NCI-H1092 treated with DMSO at 0.1 percent for 48 hours (cell line): ENCODE results near the gene ACADL.
A peak's percentile ranks its signal among the peaks of the same experiment; 100 is the strongest.

Experiments used
- DNase-seq: peaks from one replicate; lab custom pipeline; 2025; lab: John Stamatoyannopoulos, UW

ACADL gene

GRCh38 chr2:210170446-210171303 is 54.6 kb downstream of the ACADL start:
- DNase-seq = peak; percentile 90

DNA sequence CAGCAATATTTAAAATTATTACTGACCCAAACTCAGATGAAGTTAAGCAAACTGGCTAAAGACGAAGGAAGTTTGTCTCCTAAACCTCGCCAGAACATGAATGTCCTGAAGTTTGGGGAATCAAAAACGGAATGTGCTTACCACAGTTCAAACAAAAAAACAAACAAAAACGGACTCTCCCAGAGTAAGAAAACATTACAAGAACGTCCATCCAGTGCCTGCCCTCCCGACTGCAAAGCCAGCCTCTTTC is 55.1 kb downstream of the ACADL start:
- no peak for DNase-seq

GRCh38 chr2:210169516-210170195 is 55.6 kb downstream of the ACADL start:
- DNase-seq = no peak

DNA sequence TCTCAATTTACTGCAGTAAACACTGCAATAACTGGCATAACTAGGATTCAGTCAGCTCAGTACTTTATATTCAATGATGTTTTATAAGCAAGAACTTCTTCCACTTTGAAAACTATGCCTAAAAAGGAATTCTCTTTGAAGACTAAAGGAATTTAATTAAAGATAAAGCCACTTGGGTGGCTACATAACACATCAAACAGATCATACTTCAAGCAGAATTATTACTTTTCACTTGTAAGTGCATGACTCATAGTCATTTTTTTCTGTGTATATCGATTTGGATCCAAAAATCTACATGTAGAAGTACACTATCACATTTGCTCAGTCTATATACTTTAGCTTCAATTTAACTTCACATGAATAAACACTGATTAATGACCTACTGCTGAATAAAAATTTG is 58.0 kb downstream of the ACADL start:
- no peak for DNase-seq

DNA sequence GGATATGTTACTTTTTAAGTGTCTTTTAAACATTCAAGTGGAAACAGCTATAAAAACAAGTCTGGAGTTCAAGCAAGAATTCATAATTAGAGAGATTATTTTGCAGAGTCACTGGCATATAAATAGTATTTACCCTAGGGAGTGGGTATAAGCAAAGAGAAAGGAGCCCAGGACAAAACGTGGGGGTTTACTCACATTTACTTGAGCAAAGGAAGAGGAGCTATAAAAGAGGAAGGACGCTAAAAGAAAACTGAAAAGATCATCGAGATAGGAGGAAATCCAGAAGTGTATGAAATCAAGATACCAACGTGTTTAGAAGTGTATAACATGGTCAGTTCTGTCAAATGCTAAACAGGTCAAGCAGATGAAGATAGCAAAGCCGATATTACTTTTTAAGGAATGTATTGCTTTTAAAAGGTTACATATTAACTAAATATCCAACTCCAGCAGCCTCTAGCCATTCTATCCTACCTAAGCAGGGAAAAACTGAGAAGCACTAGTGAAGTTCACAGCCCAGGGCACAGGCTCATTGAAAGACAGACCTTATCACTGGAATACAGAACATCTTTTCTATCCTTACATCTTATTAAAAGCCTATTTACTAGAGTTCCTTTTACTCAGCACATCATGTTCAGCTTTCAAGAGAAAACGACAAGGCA is 62.7 kb downstream of the ACADL start:
- no peak for DNase-seq

- DNase-seq = no peak
Measured at GRCh38 chr2:210159059-210159458, 66.2 kb downstream of the ACADL start.

GRCh38 chr2:210158236-210158635 is 67.0 kb downstream of the ACADL start:
- no peak for DNase-seq

DNA sequence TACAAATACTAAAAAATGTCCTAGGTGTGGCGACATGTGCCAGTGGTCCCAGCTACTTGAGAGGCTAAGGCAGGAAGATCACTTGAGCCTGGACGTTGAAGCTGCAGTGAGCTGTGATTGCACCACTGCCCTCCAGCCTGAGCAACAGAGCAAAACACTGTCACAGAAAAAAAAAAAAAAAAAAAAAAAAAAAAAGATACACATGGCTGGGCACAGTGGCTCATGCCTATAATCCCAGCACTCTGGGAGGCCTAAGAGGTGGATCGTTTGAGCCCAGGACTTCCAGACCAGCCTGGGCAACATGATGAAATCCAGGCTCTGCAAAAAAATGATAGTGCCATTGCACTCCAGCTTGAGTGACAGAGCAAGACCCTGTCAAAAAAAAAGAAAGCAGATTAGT is 67.7 kb downstream of the ACADL start:
- DNase-seq = no peak

DNA sequence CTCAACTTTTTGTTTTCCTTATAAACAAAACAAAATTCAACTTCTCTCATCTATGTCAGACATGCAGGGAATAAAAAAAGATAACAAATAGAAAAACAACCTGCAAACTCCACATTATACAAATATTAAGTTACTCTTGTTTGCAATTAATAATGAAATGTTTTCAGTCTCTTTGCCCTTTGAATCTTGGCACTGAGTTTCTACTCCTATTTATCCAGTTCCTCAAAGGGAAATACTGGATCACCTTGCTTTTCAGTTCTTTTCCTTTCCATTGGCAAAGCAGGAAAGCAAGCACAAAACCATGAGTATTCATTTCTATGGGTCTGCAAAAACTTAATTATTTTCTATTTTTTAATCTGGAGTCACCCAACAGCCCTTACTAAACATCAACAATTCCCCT is 77.6 kb downstream of the ACADL start:
- no peak for DNase-seq
